ENCODE measurements around the gene HBG1.
"Not testable (repeated sequence)": the region's sequence is repeated elsewhere in the genome, so short reads cannot be mapped to it uniquely, and the experiment has no call there.

The HBG1 gene

DNA sequence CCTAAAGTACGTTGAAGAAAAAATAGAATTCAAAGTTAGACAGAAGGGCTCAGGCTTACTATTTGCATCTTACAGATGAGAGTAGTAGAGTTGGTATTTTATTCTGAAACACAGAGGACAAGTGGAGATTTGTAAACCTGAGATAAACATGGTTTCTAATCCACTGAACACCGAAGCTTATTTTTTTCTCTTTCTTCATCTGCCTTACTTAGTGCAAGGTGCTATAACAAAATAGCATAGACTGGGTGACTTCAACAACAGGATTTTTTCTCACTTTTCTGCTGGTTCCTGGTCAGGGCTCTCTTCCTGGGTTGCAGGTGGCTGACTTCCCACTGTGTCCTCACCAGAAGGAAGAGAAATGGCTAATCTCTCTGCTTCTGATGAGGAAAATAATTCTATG lies 2.1 kb upstream of the HBG1 start:
- no peak overlapping the region for H3K27ac ChIP-seq (ENCODE audit: low read depth, low read length)
- H3K4me3 ChIP-seq (ENCODE audit: low read length), result no peak overlapping the region
- no peaks in the 10 kb centered on the region for H3K4me1 ChIP-seq (ENCODE audit: control insufficient read depth, insufficient read depth, low read length)
- no peak overlapping the region for H3K9ac ChIP-seq (ENCODE audit: low read length)
- no peaks in the 10 kb centered on the region for H3K27me3 ChIP-seq (ENCODE audit: control insufficient read depth, insufficient read depth, low read length)
- H3K36me3 ChIP-seq (ENCODE audit: control insufficient read depth, insufficient read depth, low read length), result no peaks in the 10 kb centered on the region

DNA sequence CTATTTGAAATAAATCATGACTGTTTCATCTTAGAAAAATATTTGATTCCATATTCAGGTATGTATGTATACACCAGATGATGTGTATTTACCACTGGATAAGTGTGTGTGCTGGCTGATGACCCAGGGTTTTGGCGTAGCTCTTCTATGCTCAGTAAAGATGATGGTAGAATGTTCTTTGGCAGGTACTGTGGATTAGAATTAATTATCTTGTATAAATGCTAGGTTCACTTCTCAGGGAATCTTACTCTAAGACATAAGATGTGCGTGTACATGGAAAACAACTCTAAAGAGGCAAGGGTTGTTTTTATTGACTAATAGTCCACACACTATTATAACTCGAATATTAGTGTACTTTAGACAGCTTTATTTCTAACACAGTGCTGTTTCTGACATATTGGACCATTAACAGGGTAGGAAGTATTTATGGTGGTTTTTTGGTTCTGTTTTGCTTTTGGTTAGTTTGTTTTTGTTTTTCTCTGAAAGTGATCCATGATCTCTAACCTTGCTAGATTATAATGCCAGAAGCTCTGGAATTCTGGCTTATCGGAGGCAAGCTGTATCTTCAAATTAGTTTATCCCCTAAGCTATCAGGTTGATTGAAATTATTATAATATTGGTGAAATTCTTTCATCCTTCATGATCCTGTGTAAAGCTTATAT lies 1.0 kb upstream of the HBG1 start:
- Histone ChIP-seq H3K9ac (ENCODE audit: low read length) (no peak overlapping the region), H3K27me3 (ENCODE audit: control insufficient read depth, insufficient read depth, low read length) (no peaks in the 10 kb centered on the region), H3K4me3 (ENCODE audit: low read length) (no peak overlapping the region), H3K4me1 (ENCODE audit: control insufficient read depth, insufficient read depth, low read length) (no peaks in the 10 kb centered on the region), H3K36me3 (ENCODE audit: control insufficient read depth, insufficient read depth, low read length) (no peaks in the 10 kb centered on the region), H3K27ac (ENCODE audit: low read depth, low read length) (no peak overlapping the region)

DNA sequence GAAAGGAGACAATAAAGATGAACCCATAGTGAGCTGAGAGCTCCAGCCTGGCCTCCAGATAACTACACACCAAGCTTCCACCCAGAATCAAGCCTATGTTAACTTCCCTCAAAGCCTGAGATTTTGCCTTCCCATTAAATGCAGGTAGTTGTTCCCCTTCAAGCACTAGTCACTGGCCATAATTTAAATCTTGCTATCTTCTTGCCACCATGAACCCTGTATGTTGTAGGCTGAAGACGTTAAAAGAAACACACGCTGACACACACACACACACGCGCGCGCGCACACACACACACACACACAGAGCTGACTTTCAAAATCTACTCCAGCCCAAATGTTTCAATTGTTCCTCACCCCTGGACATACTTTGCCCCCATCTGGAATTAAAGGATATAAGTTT lies 1.2 kb downstream of the HBG1 start:
- H3K27me3 ChIP-seq (ENCODE audit: control insufficient read depth, insufficient read depth, low read length); H3K9ac ChIP-seq (ENCODE audit: low read length); H3K4me3 ChIP-seq (ENCODE audit: low read length); H3K4me1 ChIP-seq (ENCODE audit: control insufficient read depth, insufficient read depth, low read length); H3K36me3 ChIP-seq (ENCODE audit: control insufficient read depth, insufficient read depth, low read length); H3K27ac ChIP-seq (ENCODE audit: low read depth, low read length): not testable (repeated sequence)

DNA sequence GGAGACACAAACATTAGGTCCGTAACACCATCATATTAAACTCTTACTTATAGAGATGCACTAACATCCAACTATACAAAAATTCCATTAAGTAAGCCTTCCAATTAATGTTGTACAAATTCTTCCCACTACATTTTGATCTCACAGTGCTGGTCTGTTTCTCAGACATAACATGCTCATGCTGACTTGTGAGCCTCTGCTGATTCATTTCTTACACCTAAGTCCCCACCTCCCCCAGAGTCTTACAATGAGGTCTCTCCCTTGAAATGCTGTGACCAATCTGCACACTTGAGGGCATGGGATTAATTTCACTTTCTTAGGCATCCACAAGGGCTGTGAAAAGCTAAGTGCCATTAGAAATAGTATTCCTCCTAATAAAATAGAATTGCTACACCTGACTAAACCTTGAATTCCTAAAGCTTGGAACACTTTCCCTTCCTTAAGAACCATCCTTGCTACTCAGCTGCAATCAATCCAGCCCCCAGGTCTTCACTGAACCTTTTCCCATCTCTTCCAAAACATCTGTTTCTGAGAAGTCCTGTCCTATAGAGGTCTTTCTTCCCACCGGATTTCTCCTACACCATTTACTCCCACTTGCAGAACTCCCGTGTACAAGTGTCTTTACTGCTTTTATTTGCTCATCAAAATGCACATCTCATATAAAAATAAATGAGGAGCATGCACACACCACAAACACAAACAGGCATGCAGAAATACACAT lies 2.0 kb downstream of the HBG1 start:
- H3K9ac ChIP-seq (ENCODE audit: low read length), result no peak overlapping the region
- no peak overlapping the region for H3K4me3 ChIP-seq (ENCODE audit: low read length)
- no peak overlapping the region for H3K27ac ChIP-seq (ENCODE audit: low read depth, low read length)
- H3K4me1 ChIP-seq (ENCODE audit: control insufficient read depth, insufficient read depth, low read length), result no peaks in the 10 kb centered on the region
- no peaks in the 10 kb centered on the region for H3K27me3 ChIP-seq (ENCODE audit: control insufficient read depth, insufficient read depth, low read length)
- H3K36me3 ChIP-seq (ENCODE audit: control insufficient read depth, insufficient read depth, low read length), result no peaks in the 10 kb centered on the region

DNA sequence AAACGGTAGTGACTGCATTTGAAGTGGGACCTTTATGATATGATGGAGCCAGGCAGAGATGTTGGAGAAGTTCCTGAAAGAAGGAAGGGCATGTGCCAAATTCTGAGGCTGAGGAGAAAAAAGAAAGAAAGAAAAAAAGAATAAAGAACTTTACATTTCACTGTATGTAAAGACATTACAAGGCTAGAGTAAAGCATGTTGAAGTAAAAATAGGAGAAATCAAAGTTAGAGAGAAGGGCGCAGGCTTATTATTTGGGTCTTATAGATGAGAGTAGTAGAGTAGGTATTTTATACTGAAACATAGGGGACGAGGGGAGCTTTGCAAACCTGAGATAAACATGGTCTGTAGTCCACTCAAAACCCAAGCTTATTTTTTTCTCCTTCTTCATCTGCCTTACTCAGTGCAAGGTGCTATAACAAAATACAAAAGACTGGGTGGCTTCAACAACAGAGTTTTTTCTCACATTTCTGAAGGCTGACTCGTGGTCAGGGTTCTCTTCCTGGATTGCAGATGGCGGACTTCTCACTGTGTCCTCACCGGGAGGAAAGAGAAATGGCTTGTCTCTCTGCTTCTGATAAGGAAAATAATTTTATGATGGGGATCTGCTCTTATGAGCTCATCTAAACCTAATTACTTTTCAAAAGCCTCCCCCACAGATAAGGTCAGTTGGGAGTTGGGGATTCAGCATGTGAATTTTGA lies 2.7 kb downstream of the HBG1 start:
- Histone ChIP-seq H3K27me3 (ENCODE audit: control insufficient read depth, insufficient read depth, low read length) (no peaks in the 10 kb centered on the region), H3K27ac (ENCODE audit: low read depth, low read length) (no peak overlapping the region), H3K36me3 (ENCODE audit: control insufficient read depth, insufficient read depth, low read length) (no peaks in the 10 kb centered on the region), H3K9ac (ENCODE audit: low read length) (no peak overlapping the region), H3K4me3 (ENCODE audit: low read length) (no peak overlapping the region), H3K4me1 (ENCODE audit: control insufficient read depth, insufficient read depth, low read length) (no peaks in the 10 kb centered on the region)

DNA sequence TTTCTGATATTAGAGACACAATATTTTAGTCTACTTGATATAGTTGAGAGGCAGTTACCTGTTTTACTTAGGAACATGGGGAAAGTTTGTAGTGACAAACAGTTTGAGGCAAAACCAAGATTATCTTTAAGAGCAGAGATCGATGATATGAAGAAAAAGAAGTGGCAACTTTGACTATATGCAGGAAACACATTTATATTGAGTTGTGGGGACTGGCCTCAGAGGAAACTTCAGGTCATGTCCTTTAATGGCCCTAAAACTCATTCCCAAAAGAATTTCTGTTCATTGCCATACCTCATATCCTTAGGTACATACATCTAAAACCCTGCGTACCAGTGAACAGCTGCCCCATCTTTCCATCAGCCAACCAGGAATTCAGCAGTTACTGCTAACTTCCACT lies 4.5 kb downstream of the HBG1 start:
- Histone ChIP-seq H3K27ac (ENCODE audit: low read depth, low read length) (no peak overlapping the region), H3K36me3 (ENCODE audit: control insufficient read depth, insufficient read depth, low read length) (no peaks in the 10 kb centered on the region), H3K4me1 (ENCODE audit: control insufficient read depth, insufficient read depth, low read length) (no peaks in the 10 kb centered on the region), H3K4me3 (ENCODE audit: low read length) (no peak overlapping the region), H3K27me3 (ENCODE audit: control insufficient read depth, insufficient read depth, low read length) (no peaks in the 10 kb centered on the region), H3K9ac (ENCODE audit: low read length) (no peak overlapping the region)

DNA sequence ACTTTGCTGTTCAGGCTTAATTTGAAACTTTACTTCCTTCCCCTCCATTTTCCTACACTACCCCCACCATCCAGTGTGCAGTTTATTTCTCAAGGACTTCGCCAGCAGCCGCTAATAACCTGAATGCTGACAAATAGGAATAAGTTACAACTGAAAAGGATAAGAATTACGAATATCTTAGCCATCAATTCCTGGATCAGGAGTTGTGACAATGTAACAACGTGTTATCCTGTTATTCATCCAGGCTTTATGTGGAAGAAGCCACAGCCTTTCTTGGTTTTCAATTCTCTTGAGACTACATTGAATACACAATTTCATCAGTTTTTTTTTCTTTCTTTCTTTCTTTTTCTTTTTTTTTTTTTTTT lies 5.9 kb downstream of the HBG1 start:
- Histone ChIP-seq H3K4me1 (ENCODE audit: control insufficient read depth, insufficient read depth, low read length) (no peaks in the 10 kb centered on the region), H3K36me3 (ENCODE audit: control insufficient read depth, insufficient read depth, low read length) (no peaks in the 10 kb centered on the region), H3K9ac (ENCODE audit: low read length) (no peak overlapping the region), H3K4me3 (ENCODE audit: low read length) (no peak overlapping the region), H3K27me3 (ENCODE audit: control insufficient read depth, insufficient read depth, low read length) (no peaks in the 10 kb centered on the region), H3K27ac (ENCODE audit: low read depth, low read length) (no peak overlapping the region)

DNA sequence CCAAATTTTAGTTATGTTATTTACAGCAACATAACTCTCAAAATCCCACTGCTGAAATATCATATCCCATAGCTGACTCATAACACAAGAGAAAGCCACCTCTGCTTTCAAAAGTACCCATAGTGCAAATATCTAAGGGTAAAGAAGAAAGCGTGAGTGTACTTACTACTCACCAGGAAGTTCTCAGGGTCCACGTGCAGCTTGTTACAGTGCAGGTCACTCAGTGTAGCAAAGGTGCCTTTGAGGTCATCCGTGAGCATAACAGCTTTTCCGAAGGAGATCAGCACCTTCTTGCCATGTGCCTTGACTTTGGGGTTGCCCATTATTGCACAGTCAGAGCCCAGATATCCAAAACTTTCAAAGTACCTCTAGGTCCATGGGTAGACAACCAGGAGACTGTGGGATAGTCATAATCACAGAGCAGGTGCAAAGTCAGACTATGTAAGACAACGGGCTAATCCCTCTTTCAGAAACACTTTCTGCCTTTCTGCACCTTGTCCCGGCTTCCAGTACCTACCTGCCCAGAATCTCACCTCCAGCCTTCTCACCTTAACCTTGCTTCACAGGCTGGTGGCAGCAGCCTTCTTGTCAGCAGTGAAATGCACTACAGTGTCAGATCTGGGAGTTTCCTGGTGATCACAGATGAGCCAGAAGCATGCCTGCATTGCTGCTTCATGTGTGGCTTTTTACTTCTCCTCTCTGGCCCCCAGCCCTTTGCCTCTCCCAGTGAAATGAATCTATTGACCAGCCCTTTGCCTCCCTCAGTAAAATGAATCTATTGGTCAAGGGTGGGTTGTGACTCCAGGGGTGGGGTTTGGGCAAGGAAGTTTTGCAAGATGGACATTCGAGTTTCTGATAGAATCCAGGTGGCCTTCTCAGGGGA lies 6.5 kb downstream of the HBG1 start:
- H3K27me3 ChIP-seq (ENCODE audit: control insufficient read depth, insufficient read depth, low read length), result no peaks in the 10 kb centered on the region
- H3K4me1 ChIP-seq (ENCODE audit: control insufficient read depth, insufficient read depth, low read length), result no peaks in the 10 kb centered on the region
- H3K27ac ChIP-seq (ENCODE audit: low read depth, low read length), result no peak overlapping the region
- H3K36me3 ChIP-seq (ENCODE audit: control insufficient read depth, insufficient read depth, low read length), result no peaks in the 10 kb centered on the region
- H3K4me3 ChIP-seq (ENCODE audit: low read length), result no peak overlapping the region
- no peak overlapping the region for H3K9ac ChIP-seq (ENCODE audit: low read length)

DNA sequence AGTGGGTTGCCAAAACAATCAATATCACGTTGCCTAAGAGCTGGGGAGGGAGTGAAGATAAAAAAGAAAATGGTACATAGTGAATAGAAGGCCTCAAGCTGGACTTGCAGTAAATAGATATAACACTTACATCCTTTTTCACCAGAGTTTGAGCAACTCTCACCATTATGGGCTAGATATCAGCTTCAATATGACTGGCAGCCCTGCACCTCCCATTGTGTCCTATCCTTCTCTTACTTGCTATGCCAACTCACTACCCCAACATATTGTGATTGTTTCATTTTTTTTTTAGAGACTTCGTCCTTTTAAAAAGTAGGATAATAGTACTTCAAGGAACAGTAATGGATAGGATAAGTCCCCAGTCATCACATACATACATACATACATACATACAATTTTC lies 7.4 kb downstream of the HBG1 start:
- Histone ChIP-seq H3K27me3 (ENCODE audit: control insufficient read depth, insufficient read depth, low read length) (no peaks in the 10 kb centered on the region), H3K36me3 (ENCODE audit: control insufficient read depth, insufficient read depth, low read length) (no peaks in the 10 kb centered on the region), H3K27ac (ENCODE audit: low read depth, low read length) (no peak overlapping the region), H3K4me3 (ENCODE audit: low read length) (no peak overlapping the region), H3K9ac (ENCODE audit: low read length) (no peak overlapping the region), H3K4me1 (ENCODE audit: control insufficient read depth, insufficient read depth, low read length) (no peaks in the 10 kb centered on the region)

DNA sequence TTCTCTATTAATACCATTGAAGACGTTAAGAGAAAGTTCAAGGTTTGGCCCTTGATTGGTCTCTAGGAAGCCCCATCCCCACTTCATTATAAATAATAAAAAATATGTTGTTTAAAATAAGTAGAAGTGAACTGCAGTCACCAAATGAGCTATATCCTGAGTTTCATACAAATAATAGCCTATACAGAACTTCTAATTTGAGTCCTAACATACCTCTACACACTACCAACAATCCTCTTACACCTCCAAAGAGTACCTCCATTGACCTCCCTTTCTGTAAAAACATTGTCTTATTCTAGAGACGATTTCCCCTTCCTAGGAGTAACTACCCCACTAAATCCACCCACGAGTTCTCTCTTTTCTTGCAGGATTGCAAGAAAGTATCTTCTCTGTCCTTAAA lies 8.2 kb downstream of the HBG1 start:
- H3K27ac ChIP-seq (ENCODE audit: low read depth, low read length), result no peak overlapping the region
- no peak overlapping the region for H3K9ac ChIP-seq (ENCODE audit: low read length)
- H3K4me3 ChIP-seq (ENCODE audit: low read length), result no peak overlapping the region
- no peaks in the 10 kb centered on the region for H3K36me3 ChIP-seq (ENCODE audit: control insufficient read depth, insufficient read depth, low read length)
- no peaks in the 10 kb centered on the region for H3K4me1 ChIP-seq (ENCODE audit: control insufficient read depth, insufficient read depth, low read length)
- H3K27me3 ChIP-seq (ENCODE audit: control insufficient read depth, insufficient read depth, low read length), result no peaks in the 10 kb centered on the region

DNA sequence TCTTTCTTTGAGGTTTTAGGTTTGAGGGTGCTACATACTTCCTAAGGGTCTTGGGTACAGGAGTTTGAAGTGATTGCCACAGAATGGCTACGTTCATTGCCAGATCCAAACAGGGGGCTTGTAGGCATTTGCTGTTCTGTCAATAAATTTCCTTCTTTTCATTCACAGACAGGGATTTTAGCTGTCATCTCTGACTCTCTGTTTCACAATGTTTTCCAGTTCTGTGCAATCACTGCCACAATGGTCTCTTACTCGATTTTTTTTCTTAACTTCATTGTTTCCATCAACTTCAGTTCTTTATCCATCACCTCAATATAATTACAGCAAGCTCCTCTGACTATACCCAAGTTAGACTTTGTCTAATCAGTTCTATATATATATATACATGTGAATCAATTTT lies 9.2 kb downstream of the HBG1 start:
- Histone ChIP-seq H3K27ac (ENCODE audit: low read depth, low read length) (no peak overlapping the region), H3K4me3 (ENCODE audit: low read length) (no peak overlapping the region), H3K4me1 (ENCODE audit: control insufficient read depth, insufficient read depth, low read length) (no peaks in the 10 kb centered on the region), H3K9ac (ENCODE audit: low read length) (no peak overlapping the region), H3K27me3 (ENCODE audit: control insufficient read depth, insufficient read depth, low read length) (no peaks in the 10 kb centered on the region), H3K36me3 (ENCODE audit: control insufficient read depth, insufficient read depth, low read length) (no peaks in the 10 kb centered on the region)

DNA sequence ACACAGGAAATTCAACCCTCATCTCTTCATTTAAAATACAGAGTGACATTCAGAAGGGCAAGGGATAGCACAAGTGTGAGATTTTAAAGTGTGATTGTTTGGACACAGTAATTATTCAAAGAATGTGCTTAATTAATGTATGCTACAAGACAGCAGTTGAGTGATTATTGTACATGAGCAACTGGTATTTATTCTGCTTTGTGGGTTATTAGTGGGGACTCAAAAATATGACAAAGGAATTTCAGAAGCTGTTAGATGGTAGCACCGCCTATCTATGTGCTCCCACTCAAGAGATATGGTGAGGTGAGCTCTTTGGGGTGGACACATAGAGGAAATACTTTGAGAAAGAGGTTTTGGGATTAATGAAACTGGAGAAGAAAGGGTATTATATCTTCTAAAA lies 9.6 kb downstream of the HBG1 start:
- H3K4me1 ChIP-seq (ENCODE audit: control insufficient read depth, insufficient read depth, low read length), result no peaks in the 10 kb centered on the region
- H3K27me3 ChIP-seq (ENCODE audit: control insufficient read depth, insufficient read depth, low read length), result no peaks in the 10 kb centered on the region
- H3K4me3 ChIP-seq (ENCODE audit: low read length), result no peak overlapping the region
- no peak overlapping the region for H3K9ac ChIP-seq (ENCODE audit: low read length)
- H3K27ac ChIP-seq (ENCODE audit: low read depth, low read length), result no peak overlapping the region
- H3K36me3 ChIP-seq (ENCODE audit: control insufficient read depth, insufficient read depth, low read length), result no peaks in the 10 kb centered on the region

All from rectal smooth muscle tissue (tissue), 1 donor.